ENCODE measurements around the gene MTX2.

DNA sequence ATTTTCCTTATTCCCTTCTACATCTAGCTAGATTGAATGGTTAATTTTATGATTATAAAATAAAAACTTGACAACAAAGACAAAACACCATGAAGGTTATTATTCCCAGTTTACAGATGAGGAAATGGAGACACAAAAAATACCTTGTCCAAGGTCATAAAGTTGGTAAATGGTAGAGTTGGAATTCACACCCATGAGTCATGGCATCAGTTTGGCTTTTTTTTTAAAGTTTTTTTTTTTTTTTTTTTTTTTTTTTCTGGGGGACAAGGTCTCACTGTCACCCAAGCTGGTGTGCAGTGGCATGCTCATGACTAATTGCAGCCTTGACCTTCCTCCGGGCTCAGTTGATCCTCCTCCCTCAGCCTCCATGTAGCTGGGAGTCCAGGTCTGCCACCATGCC lies 70.0 kb downstream of the MTX2 start:
- TF ChIP-seq CTCF (IDR thresholded peaks at IDR 0.05) (no peak), POLR2A (IDR thresholded peaks at IDR 0.05) (no peak)
